Activated CD4-positive, alpha-beta T cell treated with anti-CD3 and anti-CD28 coated beads, Interleukin-2, amount 10 ng/mL, durations not matched to agents 24 days and 14 days (primary cell): ENCODE data around the gene SLC15A2. TPM values are rescaled to one million over a fixed set of nuclear protein-coding genes. Genes with fewer than 3 reads are reported as not detected.

Experiments
- DNase-seq: peaks from one replicate; pipeline ENCODE4 v3.0.0; 2022
- H3K27ac Mint-ChIP-seq: one replicate; pipeline ENCODE4 v1.8.0; 2022; ENCODE audit warnings: mild to moderate bottlenecking, mixed read lengths
- H3K27me3 Mint-ChIP-seq: one replicate; pipeline ENCODE4 v1.8.0; 2022; ENCODE audit warnings: mixed read lengths
- H3K36me3 Mint-ChIP-seq: one replicate; pipeline ENCODE4 v1.8.0; 2022; ENCODE audit warnings: low read depth, mild to moderate bottlenecking, mixed read lengths
- H3K4me1 Mint-ChIP-seq: one replicate; pipeline ENCODE4 v1.8.0; 2021; ENCODE audit warnings: mixed read lengths
- H3K4me3 Mint-ChIP-seq: one replicate; pipeline ENCODE4 v1.8.0; 2022; ENCODE audit warnings: mild to moderate bottlenecking, moderate library complexity, mixed read lengths
- H3K9me3 Mint-ChIP-seq: one replicate; pipeline ENCODE4 v1.8.0; 2021; ENCODE audit warnings: mixed read lengths
- intact Hi-C: fragments of 100-400 bp; cut with micrococcal nuclease; formaldehyde crosslinking; loops from one replicate; pipeline ENCODE4 v1.15.1; 2023
- total RNA-seq: library from RNA; stranded (reverse); gene quantifications from 2 replicates; pipeline ENCODE4 v1.2.3, GENCODE V29; 2022

The SLC15A2 gene
- total RNA-seq, 1 donor from 2014 or later: 2.7 TPM

GRCh38 chr3:121948641-121949040, 54.4 kb downstream of the SLC15A2 start:
- intact Hi-C loops: no loop called here
- no peak for DNase-seq
- H3K9me3 Mint-ChIP-seq: peaks cover 4% of the 10 kb centered on the region
- no peaks in the 10 kb centered on the region for H3K27me3 Mint-ChIP-seq
- no peaks in the 10 kb centered on the region for H3K4me1 Mint-ChIP-seq
- no peak overlapping the region for H3K27ac Mint-ChIP-seq
- H3K4me3 Mint-ChIP-seq: no peak overlapping the region
- peaks cover 11% of the 10 kb centered on the region for H3K36me3 Mint-ChIP-seq

- intact Hi-C loops: no loop called here
- Mint-ChIP-seq H3K9me3 (peaks cover 8% of the 10 kb centered on the region), H3K36me3 (peaks cover 13% of the 10 kb centered on the region), H3K27me3 (no peaks in the 10 kb centered on the region), H3K27ac (no peak overlapping the region), H3K4me3 (no peak overlapping the region), H3K4me1 (no peaks in the 10 kb centered on the region)
- DNase-seq: no peak
Observed at GRCh38 chr3:121951291-121951919, 57.2 kb downstream of the SLC15A2 start.

- intact Hi-C loops: no loop called here
- Mint-ChIP-seq H3K4me3 (no peak overlapping the region), H3K9me3 (peaks cover 8% of the 10 kb centered on the region), H3K27ac (no peak overlapping the region), H3K27me3 (no peaks in the 10 kb centered on the region), H3K4me1 (no peaks in the 10 kb centered on the region), H3K36me3 (peaks cover 6% of the 10 kb centered on the region)
- DNase-seq: no peak
Observed at GRCh38 chr3:121956363-121956762, 62.2 kb downstream of the SLC15A2 start.

- peaks cover 2% of the 10 kb centered on the region for H3K36me3 Mint-ChIP-seq
- H3K27ac Mint-ChIP-seq: no peak overlapping the region
- no peaks in the 10 kb centered on the region for H3K27me3 Mint-ChIP-seq
- H3K4me3 Mint-ChIP-seq: no peak overlapping the region
- H3K9me3 Mint-ChIP-seq: peaks cover 12% of the 10 kb centered on the region
- intact Hi-C loops: no loop called here
- DNase-seq: no peak
- no peaks in the 10 kb centered on the region for H3K4me1 Mint-ChIP-seq
Observed at GRCh38 chr3:121957674-121958415, 63.6 kb downstream of the SLC15A2 start.

- Mint-ChIP-seq H3K9me3 (peaks cover 14% of the 10 kb centered on the region), H3K27me3 (no peaks in the 10 kb centered on the region), H3K36me3 (peaks cover 2% of the 10 kb centered on the region), H3K4me3 (no peak overlapping the region), H3K4me1 (no peaks in the 10 kb centered on the region), H3K27ac (no peak overlapping the region)
- DNase-seq: no peak
- intact Hi-C loops: no loop called here
Observed at GRCh38 chr3:121958801-121959200, 64.6 kb downstream of the SLC15A2 start.

- Mint-ChIP-seq H3K36me3 (no peaks in the 10 kb centered on the region), H3K27ac (no peak overlapping the region), H3K4me1 (no peaks in the 10 kb centered on the region), H3K4me3 (no peak overlapping the region), H3K27me3 (peaks cover 4% of the 10 kb centered on the region), H3K9me3 (peaks cover 16% of the 10 kb centered on the region)
- intact Hi-C loops: no loop called here
- no peak for DNase-seq
Observed at GRCh38 chr3:121961283-121961682, 67.1 kb downstream of the SLC15A2 start.

- intact Hi-C loops: no loop called here
- no peak overlapping the region for H3K27ac Mint-ChIP-seq
- H3K27me3 Mint-ChIP-seq: peaks cover 9% of the 10 kb centered on the region
- no peak overlapping the region for H3K4me3 Mint-ChIP-seq
- no peaks in the 10 kb centered on the region for H3K4me1 Mint-ChIP-seq
- peaks cover 21% of the 10 kb centered on the region for H3K9me3 Mint-ChIP-seq
- DNase-seq: no peak
- H3K36me3 Mint-ChIP-seq: no peaks in the 10 kb centered on the region
Observed at GRCh38 chr3:121962443-121962842, 68.2 kb downstream of the SLC15A2 start.

GRCh38 chr3:121963608-121964007, 69.4 kb downstream of the SLC15A2 start:
- H3K4me3 Mint-ChIP-seq: no peak overlapping the region
- H3K36me3 Mint-ChIP-seq: no peaks in the 10 kb centered on the region
- intact Hi-C loops: no loop called here
- no peak overlapping the region for H3K27ac Mint-ChIP-seq
- peaks cover 9% of the 10 kb centered on the region for H3K27me3 Mint-ChIP-seq
- H3K4me1 Mint-ChIP-seq: no peaks in the 10 kb centered on the region
- peaks cover 18% of the 10 kb centered on the region for H3K9me3 Mint-ChIP-seq
- DNase-seq: no peak

GRCh38 chr3:121969631-121970030, 75.4 kb downstream of the SLC15A2 start:
- Mint-ChIP-seq H3K27me3 (peaks cover 9% of the 10 kb centered on the region), H3K36me3 (peaks cover under 1% of the 10 kb centered on the region), H3K27ac (no peak overlapping the region), H3K9me3 (peaks cover 10% of the 10 kb centered on the region), H3K4me3 (no peak overlapping the region), H3K4me1 (peaks cover 5% of the 10 kb centered on the region)
- intact Hi-C loops: no loop called here
- DNase-seq: no peak

- DNase-seq: no peak
- H3K27ac Mint-ChIP-seq: no peak overlapping the region
- peaks cover 3% of the 10 kb centered on the region for H3K36me3 Mint-ChIP-seq
- H3K27me3 Mint-ChIP-seq: peaks cover 9% of the 10 kb centered on the region
- peaks cover 5% of the 10 kb centered on the region for H3K4me1 Mint-ChIP-seq
- H3K9me3 Mint-ChIP-seq: peaks cover 11% of the 10 kb centered on the region
- intact Hi-C loops: no loop called here
- H3K4me3 Mint-ChIP-seq: no peak overlapping the region
Observed at GRCh38 chr3:121970047-121970446, 75.8 kb downstream of the SLC15A2 start.

GRCh38 chr3:121974601-121975111, 80.5 kb downstream of the SLC15A2 start:
- no peak overlapping the region for H3K27ac Mint-ChIP-seq
- no peaks in the 10 kb centered on the region for H3K27me3 Mint-ChIP-seq

GRCh38 chr3:121975702-121976302, 81.6 kb downstream of the SLC15A2 start:
- Mint-ChIP-seq H3K4me1 (peaks cover 2% of the 10 kb centered on the region), H3K27me3 (no peaks in the 10 kb centered on the region), H3K9me3 (peaks cover 20% of the 10 kb centered on the region), H3K27ac (no peak overlapping the region), H3K36me3 (peaks cover 3% of the 10 kb centered on the region), H3K4me3 (no peak overlapping the region)
- intact Hi-C loops: no loop called here
- DNase-seq: no peak

More at GRCh38 chr3:121974601-121975111, 80.5 kb downstream of the SLC15A2 start:
- intact Hi-C loops: no loop called here
- no peak for DNase-seq
- H3K4me1 Mint-ChIP-seq: peaks cover 5% of the 10 kb centered on the region
- peaks cover 20% of the 10 kb centered on the region for H3K9me3 Mint-ChIP-seq
- no peak overlapping the region for H3K4me3 Mint-ChIP-seq
- H3K36me3 Mint-ChIP-seq: peaks cover 3% of the 10 kb centered on the region

GRCh38 chr3:121976727-121977126, 82.5 kb downstream of the SLC15A2 start:
- peaks cover 3% of the 10 kb centered on the region for H3K36me3 Mint-ChIP-seq
- H3K27ac Mint-ChIP-seq: no peak overlapping the region
- H3K4me3 Mint-ChIP-seq: no peak overlapping the region
- DNase-seq: no peak
- H3K27me3 Mint-ChIP-seq: no peaks in the 10 kb centered on the region
- intact Hi-C loops: no loop called here
- H3K4me1 Mint-ChIP-seq: peaks cover 5% of the 10 kb centered on the region
- peaks cover 20% of the 10 kb centered on the region for H3K9me3 Mint-ChIP-seq

GRCh38 chr3:121979246-121979645, 85.0 kb downstream of the SLC15A2 start:
- H3K36me3 Mint-ChIP-seq: peaks cover 5% of the 10 kb centered on the region
- H3K4me3 Mint-ChIP-seq: no peak overlapping the region
- H3K9me3 Mint-ChIP-seq: peaks cover 31% of the 10 kb centered on the region
- no peak overlapping the region for H3K27ac Mint-ChIP-seq
- DNase-seq: no peak
- intact Hi-C loops: no loop called here
- H3K4me1 Mint-ChIP-seq: peaks cover 5% of the 10 kb centered on the region
- H3K27me3 Mint-ChIP-seq: peaks cover 2% of the 10 kb centered on the region
